Endodermal cell (in vitro differentiated cells): ENCODE measurements around the gene RAI14. TPM values are rescaled to one million over a fixed set of nuclear protein-coding genes. Genes with fewer than 3 reads are reported as not detected.
A peak's percentile ranks its signal among the peaks of the same experiment; 100 is the strongest.

Source experiments
- DNase-seq: peaks from one replicate; pipeline ENCODE4 v3.0.0-alpha.2; 2017
- H3K27ac ChIP-seq: 2 replicates; pipeline ENCODE4 v1.5.1; 2013; ENCODE audit warnings: mild to moderate bottlenecking, low read depth, low read length, moderate library complexity
- H3K27me3 ChIP-seq: 2 replicates; pipeline ENCODE4 v1.6.1; 2013; ENCODE audit warnings: mild to moderate bottlenecking, low read length, moderate library complexity; ENCODE audit not compliant: insufficient read depth, control insufficient read depth, poor library complexity, severe bottlenecking
- H3K36me3 ChIP-seq: 2 replicates; pipeline ENCODE4 v1.7.0; 2013; ENCODE audit warnings: mild to moderate bottlenecking, low read length, moderate library complexity; ENCODE audit not compliant: control insufficient read depth, insufficient read depth
- H3K4me1 ChIP-seq: one replicate; pipeline ENCODE4 v1.7.0; 2013; ENCODE audit warnings: low read length; ENCODE audit not compliant: control insufficient read depth, insufficient read depth
- H3K4me3 ChIP-seq: 2 replicates; pipeline ENCODE4 v1.5.1; 2013; ENCODE audit warnings: mild to moderate bottlenecking, low read length, moderate library complexity
- H3K9ac ChIP-seq: 2 replicates; pipeline ENCODE4 v1.6.1; 2013; ENCODE audit warnings: mild to moderate bottlenecking, low read length, moderate library complexity; ENCODE audit not compliant: poor library complexity, severe bottlenecking; ENCODE audit errors: extremely low read depth
- H3K9me3 ChIP-seq: 2 replicates; pipeline ENCODE4 v1.6.1; 2013; ENCODE audit warnings: mild to moderate bottlenecking, low read length, moderate library complexity; ENCODE audit not compliant: control insufficient read depth
- H3K27ac Mint-ChIP-seq: 2 replicates; pipeline ENCODE4 v1.8.0; 2020; ENCODE audit warnings: mixed read lengths
- H3K27me3 Mint-ChIP-seq: 2 replicates; pipeline ENCODE4 v1.8.0; 2021; ENCODE audit warnings: mild to moderate bottlenecking, mixed read lengths; ENCODE audit not compliant: insufficient read depth
- H3K36me3 Mint-ChIP-seq: 2 replicates; pipeline ENCODE4 v1.8.0; 2020; ENCODE audit warnings: low read depth, mixed read lengths
- H3K4me1 Mint-ChIP-seq: 2 replicates; pipeline ENCODE4 v1.8.0; 2020; ENCODE audit warnings: mixed read lengths
- H3K4me3 Mint-ChIP-seq: 2 replicates; pipeline ENCODE4 v1.8.0; 2020; ENCODE audit warnings: mild to moderate bottlenecking, moderate library complexity, mixed read lengths
- H3K9me3 Mint-ChIP-seq: 2 replicates; pipeline ENCODE4 v1.8.0; 2020; ENCODE audit warnings: mild to moderate bottlenecking, mixed read lengths
- CTCF ChIP-seq: fragments of 200-600 bp; sonication (generic); conservative IDR thresholded peaks from 2 replicates; pipeline ENCODE4 v1.5.0; 2021; ENCODE audit warnings: antibody characterized with exemption, mild to moderate bottlenecking
- WGBS, 2 experiments: methylation state at CpG; one replicate each; pipeline versions ENCODE4 v1.1.5 to v1.1.7; 2013; ENCODE audit warnings: missing lambda C conversion rate in 2 of 2, mixed read lengths in 1 of 2; ENCODE audit not compliant: insufficient coverage in 1 of 2, insufficient read length in 1 of 2; 5-methylcytosine and 5-hydroxymethylcytosine counted together
- total RNA-seq, 2 donors: library from RNA; stranded (reverse); fragmentation: NEBNext Ultra II Directional in 1 of 2; extraction: Animal tissue kit (Norgen Biotek cat#: 25700) in 1 of 2; gene quantifications; 2 replicates in 1 of 2; 3 replicates in 1 of 2; pipeline ENCODE4 v1.2.1, GENCODE V29; 2021

The RAI14 gene
- total RNA-seq, 2 donors from 2014 or later = 66.6 to 87.5 TPM

- Histone ChIP-seq H3K36me3 (peaks cover 58% of the 10 kb centered on the region), H3K27ac (no peak overlapping the region), H3K9ac (no peak overlapping the region), H3K4me3 (no peak overlapping the region), H3K27me3 (no peaks in the 10 kb centered on the region), H3K9me3 (peaks cover 21% of the 10 kb centered on the region), H3K4me1 (no peaks in the 10 kb centered on the region)
- Mint-ChIP-seq H3K4me3 (no peak overlapping the region), H3K27ac (no peak overlapping the region), H3K9me3 (peaks cover 32% of the 10 kb centered on the region), H3K4me1 (no peaks in the 10 kb centered on the region), H3K36me3 (peaks cover 75% of the 10 kb centered on the region), H3K27me3 (no peaks in the 10 kb centered on the region)
- TF ChIP-seq CTCF = no peak
- WGBS, 2 experiments = 86 to 100% methylated on average over 1 of the region's 1 CpG
- no peak for DNase-seq
Measured at GRCh38 chr5:34765662-34766061, 109.5 kb downstream of the RAI14 start.

GRCh38 chr5:34767180-34767579 lies 111.1 kb downstream of the RAI14 start:
- Histone ChIP-seq H3K27ac (no peak overlapping the region), H3K4me3 (no peak overlapping the region), H3K27me3 (no peaks in the 10 kb centered on the region), H3K9me3 (peaks cover 21% of the 10 kb centered on the region), H3K36me3 (peaks cover 44% of the 10 kb centered on the region), H3K9ac (no peak overlapping the region), H3K4me1 (no peaks in the 10 kb centered on the region)
- TF ChIP-seq CTCF = no peak
- Mint-ChIP-seq H3K27me3 (no peaks in the 10 kb centered on the region), H3K36me3 (peaks cover 64% of the 10 kb centered on the region), H3K4me3 (no peak overlapping the region), H3K4me1 (no peaks in the 10 kb centered on the region), H3K27ac (no peak overlapping the region), H3K9me3 (peaks cover 32% of the 10 kb centered on the region)
- 81 to 91% methylated on average over 3 to 6 of the region's 7 CpGs for WGBS, 2 experiments
- peak; percentile 16 for DNase-seq

GRCh38 chr5:34770486-34770885 lies 114.4 kb downstream of the RAI14 start:
- 82 to 90% methylated on average over 3 to 4 of the region's 4 CpGs for WGBS, 2 experiments
- peaks cover 55% of the 10 kb centered on the region for H3K36me3 Mint-ChIP-seq

More at GRCh38 chr5:34770486-34770885, 114.4 kb downstream of the RAI14 start:
- H3K4me1 Mint-ChIP-seq = no peaks in the 10 kb centered on the region
- H3K9me3 Mint-ChIP-seq = peaks cover 35% of the 10 kb centered on the region
- no peaks in the 10 kb centered on the region for H3K27me3 Mint-ChIP-seq
- H3K4me3 Mint-ChIP-seq = no peak overlapping the region
- Histone ChIP-seq H3K27ac (no peak overlapping the region), H3K9ac (no peak overlapping the region), H3K27me3 (no peaks in the 10 kb centered on the region), H3K9me3 (peaks cover 19% of the 10 kb centered on the region), H3K4me3 (no peak overlapping the region), H3K36me3 (peaks cover 22% of the 10 kb centered on the region), H3K4me1 (no peaks in the 10 kb centered on the region)
- no peak for DNase-seq
- no peak for TF ChIP-seq CTCF
- no peak overlapping the region for H3K27ac Mint-ChIP-seq
